Activated T-helper 1 cell treated with Interleukin-2 at 50 U/mL for 16 hours (primary cell): ENCODE data around the gene NDUFA8.

Source experiments
- DNase-seq: peaks from one replicate; pipeline ENCODE4 v3.0.0-alpha.2; 2020; ENCODE audit warnings: low read depth

Gene NDUFA8

DNA sequence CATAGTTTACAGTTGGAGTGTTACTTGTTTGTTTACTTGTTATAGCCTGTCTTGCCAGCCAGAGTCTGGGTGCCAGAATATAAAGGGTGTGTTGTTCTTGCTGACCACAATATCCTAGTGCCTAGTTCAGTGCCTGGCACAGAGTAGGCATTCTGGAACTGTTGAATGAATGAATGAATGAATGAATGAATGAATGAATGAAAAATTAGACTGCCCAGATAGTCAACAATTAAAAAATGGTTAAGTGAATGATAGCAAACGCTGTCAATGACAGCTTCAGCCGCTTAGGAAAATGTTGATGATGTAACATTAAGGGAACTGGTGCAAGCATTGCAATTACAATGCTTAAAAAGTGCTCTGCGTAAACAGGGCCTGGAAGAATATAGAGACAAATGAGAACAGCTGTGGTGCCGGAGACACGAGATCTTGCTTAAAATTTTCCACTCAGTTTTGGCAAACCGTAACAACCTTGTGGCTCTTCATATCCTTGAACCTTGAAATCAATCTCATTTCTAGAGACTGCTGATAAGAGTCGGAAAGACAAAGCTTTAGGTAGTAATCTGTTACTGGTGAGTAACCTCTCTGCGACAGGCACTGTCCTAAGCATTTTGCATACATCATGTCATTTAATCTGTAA is 61.8 kb downstream of the NDUFA8 start:
- no peak for DNase-seq

DNA sequence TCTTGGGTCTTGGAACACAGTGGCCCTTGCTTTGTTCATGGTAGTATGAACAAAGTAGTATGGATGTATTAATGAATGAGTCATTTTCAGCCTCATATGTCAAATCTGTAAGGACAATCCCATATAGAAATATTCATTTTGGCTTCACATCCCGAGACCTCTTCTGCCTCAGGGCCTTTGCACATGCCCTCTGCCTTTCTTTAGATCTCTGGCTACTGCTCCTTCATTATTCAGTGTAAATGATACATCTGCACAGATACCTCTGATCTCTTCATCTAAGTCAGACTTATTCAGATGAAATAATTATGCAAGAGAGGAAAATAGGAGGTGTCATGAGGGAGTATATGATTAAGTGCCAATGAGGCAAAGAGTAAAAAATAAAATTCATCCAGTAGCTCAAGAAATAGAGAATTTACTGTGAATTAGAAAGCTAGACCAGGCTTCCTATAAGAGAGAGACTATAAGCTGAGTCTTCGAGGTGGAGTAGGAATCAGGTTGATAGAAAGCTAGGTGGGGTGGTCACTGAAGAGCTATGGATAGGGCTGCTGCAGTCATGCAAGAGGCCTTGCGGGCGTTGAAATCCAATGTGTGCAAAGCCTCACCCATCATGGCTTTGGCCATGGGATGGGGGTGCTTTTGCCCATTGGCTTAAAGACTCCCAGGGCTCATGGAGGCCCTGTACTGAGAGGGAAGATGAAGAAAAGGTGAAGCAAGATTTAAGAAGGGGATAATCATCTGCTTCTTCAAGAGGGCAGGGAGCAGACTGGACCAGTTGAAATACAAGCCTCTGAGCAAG is 62.8 kb downstream of the NDUFA8 start:
- no peak for DNase-seq

DNA sequence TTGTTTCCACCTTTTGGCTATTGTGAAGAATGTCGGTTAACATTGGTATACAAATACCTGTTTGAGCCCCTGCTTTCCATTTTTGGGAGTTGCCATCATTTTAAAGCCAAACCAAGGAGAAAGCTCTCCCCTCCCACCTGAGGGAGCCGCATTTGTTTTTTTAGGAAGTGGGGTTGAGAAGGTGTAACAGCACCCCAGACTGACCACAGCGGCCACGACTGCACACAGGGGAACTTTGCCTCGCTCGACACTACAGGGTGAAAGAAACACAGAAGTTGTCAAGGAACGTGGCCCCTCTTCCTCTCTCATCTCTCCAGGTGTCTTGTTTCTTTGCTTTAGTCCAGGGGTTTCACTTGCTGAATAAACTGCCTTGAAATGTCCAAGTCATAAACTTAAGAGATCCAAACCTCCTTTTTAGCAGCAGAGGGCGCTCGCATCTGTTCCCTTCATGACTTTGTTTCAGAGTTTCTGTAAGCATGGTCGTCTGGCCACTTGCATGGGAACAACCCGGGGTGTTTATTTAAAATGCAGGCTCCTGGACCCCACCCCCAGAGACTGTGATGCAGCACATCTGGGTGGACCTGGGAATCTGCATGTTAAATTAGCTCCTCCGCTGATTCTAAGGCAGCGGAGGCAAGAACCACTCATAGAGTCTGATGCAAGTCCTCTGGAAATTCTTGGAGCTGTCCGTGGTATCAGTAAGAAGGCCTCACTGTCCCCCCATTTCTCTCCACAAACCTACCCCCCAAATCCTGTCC is 64.4 kb downstream of the NDUFA8 start:
- DNase-seq: no peak
